Stomach (tissue), 4 donors: ENCODE data around the gene RASA3.

Source experiments
- CTCF ChIP-seq, 7 experiments: fragments of 450-650 bp in 4 of 7; fragments of 200-600 bp in 3 of 7; sonication (generic) in 3 of 7; IDR thresholded peaks; one replicate each; pipeline ENCODE4 v1.5.1; 2016 to 2019; ENCODE audit warnings: antibody characterized with exemption in 7 of 7, control low read depth in 2 of 7, mild to moderate bottlenecking in 1 of 7
- POLR2A ChIP-seq, 4 donors: fragments of 450-650 bp; IDR thresholded peaks; one replicate each; pipeline ENCODE4 v1.6.1; 2016; ENCODE audit warnings: antibody characterized with exemption in 4 of 4, control low read depth in 2 of 4, mild to moderate bottlenecking in 1 of 4, moderate library complexity in 1 of 4

- TF ChIP-seq CTCF (IDR thresholded peaks at IDR 0.05) = no peak
- no peak for TF ChIP-seq POLR2A (IDR thresholded peaks at IDR 0.05)
Measured at GRCh38 chr13:114142640-114143490, 10.4 kb upstream of the RASA3 start.
